Amniotic stem cell (primary cell): Measurements from ENCODE around the gene SRGAP2.
"Not testable (repeated sequence)": the region's sequence is repeated elsewhere in the genome, so short reads cannot be mapped to it uniquely, and the experiment has no call there.

Experiments
- DNase-seq: peaks from one replicate; lab custom pipeline; 2025; lab: John Stamatoyannopoulos, UW

Gene SRGAP2

GRCh38 chr1:206250953-206251681 lies 47.8 kb downstream of the SRGAP2 start:
- DNase-seq, result not testable (repeated sequence)

- not testable (repeated sequence) for DNase-seq
Measured at GRCh38 chr1:206252680-206253335, 49.5 kb downstream of the SRGAP2 start.
